ENCODE data around the gene PAIP2.

GRCh38 chr5:139358064-139358463 lies 16.4 kb downstream of the PAIP2 start:
- TF ChIP-seq POLR2A (IDR thresholded peaks at IDR 0.05; ENCODE audit: low read depth, low read length) (no peak), POLR2AphosphoS5 (IDR thresholded peaks at IDR 0.05; ENCODE audit: low read depth, low read length) (no peak)

All from GM12892 (cell line).